ENCODE measurements around the gene FILIP1. TPM values are rescaled to one million over a fixed set of nuclear protein-coding genes. Genes with fewer than 3 reads are reported as not detected.

FILIP1 gene
- total and polyA plus RNA-seq, 10 of the 15 experiments (the other 5 are each of a cell fraction or from before 2014, with no cell fraction given): 0.23 to 2.0 (median 0.44) TPM

- TF ChIP-seq POLR2AphosphoS2 (IDR thresholded peaks at IDR 0.05; ENCODE audit: low read depth, low read length) (no peak), CTCF (IDR thresholded peaks at IDR 0.05 in 2 of 3, conservative IDR thresholded peaks at IDR 0.05 in 1 of 3; ENCODE audit: control insufficient read depth in 2 of 3, extremely low read depth in 1 of 3, insufficient read depth in 1 of 3, low read depth in 3 of 3, low read length in 3 of 3) (no peak)
Measured at GRCh38 chr6:75466636-75467035, 27.0 kb downstream of the FILIP1 start (continued).

- H3K79me2 ChIP-seq (ENCODE audit: control insufficient read depth, insufficient read depth, low read length): no peaks in the 10 kb centered on the region
- no peak overlapping the region for H3K9ac ChIP-seq (ENCODE audit: control insufficient read depth, insufficient read depth, low read length)
- RAD21 ChIA-PET (ENCODE audit: unreplicated experiment): interaction anchor here (1.2 to 1.6 kb wide), 2 partner anchors 18 to 20 kb away, joined by 3 to 4 read pairs; no protein-coding TSS in a partner anchor
- no peak overlapping the region for H2AFZ ChIP-seq (ENCODE audit: control insufficient read depth, low read depth, low read length)
- peaks cover 1% of the 10 kb centered on the region; the same call in 2 of the 3 replicates for H3K9me3 ChIP-seq (replicated peaks; ENCODE audit: control insufficient read depth, insufficient read depth, low read length)
- H4K20me1 ChIP-seq (ENCODE audit: control insufficient read depth, insufficient read depth): no peaks in the 10 kb centered on the region
- WGBS (ENCODE audit: insufficient coverage, insufficient replicate concordance, low lambda C conversion rate, missing lambda C conversion rate): 0% methylated on average over 1 of the region's 1 CpG
- in situ Hi-C loops (cut with MboI) (no loop called here), intact Hi-C loops (cut with micrococcal nuclease; ENCODE audit: unreplicated experiment) (no loop called here)
- POLR2A ChIA-PET: no interaction called here
- H3K27ac ChIP-seq (ENCODE audit: control insufficient read depth, insufficient read depth): no peak overlapping the region
- no peaks in the 10 kb centered on the region; a peak in 1 of 4 replicates for H3K36me3 ChIP-seq (ENCODE audit: control insufficient read depth in 2 of 2, insufficient read depth in 2 of 2, low read length in 1 of 2)
- DNase-seq (ENCODE audit: low read depth, low spot score) (no peak), FAIRE-seq (no peak), ATAC-seq (no peak)
- H3K4me2 ChIP-seq (ENCODE audit: control insufficient read depth, insufficient read depth): no peak overlapping the region
- H3K27me3 ChIP-seq (replicated peaks in 1 of 2; ENCODE audit: control insufficient read depth in 2 of 2, insufficient read depth in 2 of 2, low read length in 1 of 2): no peaks in the 10 kb centered on the region
- BruUV-seq (replicated peaks): no TSS peak
- no peaks in the 10 kb centered on the region for H3K4me1 ChIP-seq (ENCODE audit: control insufficient read depth, insufficient read depth, low read length)
- TF ChIP-seq, protein P1, sequence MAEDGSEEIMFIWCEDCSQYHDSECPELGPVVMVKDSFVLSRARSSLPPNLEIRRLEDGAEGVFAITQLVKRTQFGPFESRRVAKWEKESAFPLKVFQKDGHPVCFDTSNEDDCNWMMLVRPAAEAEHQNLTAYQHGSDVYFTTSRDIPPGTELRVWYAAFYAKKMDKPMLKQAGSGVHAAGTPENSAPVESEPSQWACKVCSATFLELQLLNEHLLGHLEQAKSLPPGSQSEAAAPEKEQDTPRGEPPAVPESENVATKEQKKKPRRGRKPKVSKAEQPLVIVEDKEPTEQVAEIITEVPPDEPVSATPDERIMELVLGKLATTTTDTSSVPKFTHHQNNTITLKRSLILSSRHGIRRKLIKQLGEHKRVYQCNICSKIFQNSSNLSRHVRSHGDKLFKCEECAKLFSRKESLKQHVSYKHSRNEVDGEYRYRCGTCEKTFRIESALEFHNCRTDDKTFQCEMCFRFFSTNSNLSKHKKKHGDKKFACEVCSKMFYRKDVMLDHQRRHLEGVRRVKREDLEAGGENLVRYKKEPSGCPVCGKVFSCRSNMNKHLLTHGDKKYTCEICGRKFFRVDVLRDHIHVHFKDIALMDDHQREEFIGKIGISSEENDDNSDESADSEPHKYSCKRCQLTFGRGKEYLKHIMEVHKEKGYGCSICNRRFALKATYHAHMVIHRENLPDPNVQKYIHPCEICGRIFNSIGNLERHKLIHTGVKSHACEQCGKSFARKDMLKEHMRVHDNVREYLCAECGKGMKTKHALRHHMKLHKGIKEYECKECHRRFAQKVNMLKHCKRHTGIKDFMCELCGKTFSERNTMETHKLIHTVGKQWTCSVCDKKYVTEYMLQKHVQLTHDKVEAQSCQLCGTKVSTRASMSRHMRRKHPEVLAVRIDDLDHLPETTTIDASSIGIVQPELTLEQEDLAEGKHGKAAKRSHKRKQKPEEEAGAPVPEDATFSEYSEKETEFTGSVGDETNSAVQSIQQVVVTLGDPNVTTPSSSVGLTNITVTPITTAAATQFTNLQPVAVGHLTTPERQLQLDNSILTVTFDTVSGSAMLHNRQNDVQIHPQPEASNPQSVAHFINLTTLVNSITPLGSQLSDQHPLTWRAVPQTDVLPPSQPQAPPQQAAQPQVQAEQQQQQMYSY (CRISPR knock-in tag; IDR thresholded peaks at IDR 0.05): no peak
- TF ChIP-seq FOS (IDR thresholded peaks at IDR 0.05; ENCODE audit: borderline replicate concordance, extremely low read depth, insufficient read length): no peak
- no peak for TF ChIP-seq ATF2 (IDR thresholded peaks at IDR 0.05; ENCODE audit: low read length)
- TF ChIP-seq ASH2L (IDR thresholded peaks at IDR 0.05; ENCODE audit: borderline replicate concordance, low read depth): no peak
- TF ChIP-seq MLLT1 (IDR thresholded peaks at IDR 0.05): no peak
- TF ChIP-seq MTA3 (IDR thresholded peaks at IDR 0.05; ENCODE audit: borderline replicate concordance, low read length): no peak
- no peak for TF ChIP-seq TARDBP (IDR thresholded peaks at IDR 0.05; ENCODE audit: borderline replicate concordance)
- TF ChIP-seq PAX5 (IDR thresholded peaks at IDR 0.05; ENCODE audit: borderline replicate concordance, low read depth, low read length): no peak
- TF ChIP-seq ATF3 (IDR thresholded peaks at IDR 0.05; ENCODE audit: borderline replicate concordance, extremely low read depth, low read depth, low read length): no peak
- CTCF ChIA-PET: interaction anchor here (0.7 kb wide), 1 partner anchor 96 kb away, joined by 3 read pairs; no protein-coding TSS in a partner anchor
- H3K4me3 ChIP-seq: no peak overlapping the region
- SMC1A ChIA-PET (ENCODE audit: uncharacterized antibody, unreplicated experiment): interaction anchor here (1.0 to 1.6 kb wide), 5 partner anchors 24 to 64 kb away, joined by 3 to 4 read pairs (median 3); no protein-coding TSS in a partner anchor
Measured at GRCh38 chr6:75463908-75464307, 29.7 kb downstream of the FILIP1 start.

Measured in GM12878 (cell line).